AG20443 (cell line): ENCODE measurements around the gene IFNA1.
"Not testable (repeated sequence)": the region's sequence is repeated elsewhere in the genome, so short reads cannot be mapped to it uniquely, and the experiment has no call there.

Source experiments
- DNase-seq: peaks from one replicate; pipeline ENCODE4 v3.0.0; 2012; ENCODE audit warnings: low spot score, mixed read lengths

The IFNA1 gene

GRCh38 chr9:21449312-21449711, 9.1 kb downstream of the IFNA1 start:
- DNase-seq = not testable (repeated sequence)

GRCh38 chr9:21450733-21451394, 10.6 kb downstream of the IFNA1 start:
- no peak for DNase-seq

GRCh38 chr9:21452681-21453080, 12.4 kb downstream of the IFNA1 start:
- no peak for DNase-seq

- peak; percentile 47 for DNase-seq
Measured at GRCh38 chr9:21454149-21454548, 13.9 kb downstream of the IFNA1 start.

- DNase-seq = peak; percentile 65
Measured at GRCh38 chr9:21455320-21455719, 15.1 kb downstream of the IFNA1 start.

GRCh38 chr9:21461377-21461776, 21.1 kb downstream of the IFNA1 start:
- no peak for DNase-seq

GRCh38 chr9:21465138-21465537, 24.9 kb downstream of the IFNA1 start:
- DNase-seq = no peak

GRCh38 chr9:21465859-21466518, 25.8 kb downstream of the IFNA1 start:
- DNase-seq = peak; percentile 64

GRCh38 chr9:21470126-21470525, 29.9 kb downstream of the IFNA1 start:
- DNase-seq = no peak

- DNase-seq = no peak
Measured at GRCh38 chr9:21473236-21473635, 33.0 kb downstream of the IFNA1 start.

GRCh38 chr9:21477466-21477865, 37.2 kb downstream of the IFNA1 start:
- DNase-seq = no peak

GRCh38 chr9:21479152-21479702, 39.0 kb downstream of the IFNA1 start:
- DNase-seq = no peak

- DNase-seq = no peak
Measured at GRCh38 chr9:21481470-21482056, 41.3 kb downstream of the IFNA1 start.

GRCh38 chr9:21482213-21482612, 42.0 kb downstream of the IFNA1 start, which contains the start of gene IFNE:
IFNE (minus strand) TSS chr9:21482313; CDS start chr9:21481694, 619 bp downstream.
- DNase-seq = no peak
